H9 (cell line): ENCODE measurements around the gene TUBGCP6. TPM values are rescaled to one million over a fixed set of nuclear protein-coding genes. Genes with fewer than 3 reads are reported as not detected.
A peak's percentile ranks its signal among the peaks of the same experiment; 100 is the strongest.

Experiments used
- DNase-seq: peaks from one replicate; pipeline ENCODE4 v3.0.0-alpha.2; 2017
- H2AFZ ChIP-seq: one replicate; pipeline ENCODE4 v1.6.1; 2013; ENCODE audit warnings: mild to moderate bottlenecking, low read length, control low read depth, moderate library complexity
- H2AK5ac ChIP-seq: 2 replicates; pipeline ENCODE4 v1.6.1; 2013; ENCODE audit warnings: low read length, control low read depth, mixed read lengths; ENCODE audit not compliant: insufficient read length
- H2BK120ac ChIP-seq: one replicate; pipeline ENCODE4 v1.6.1; 2013; ENCODE audit warnings: low read depth, mild to moderate bottlenecking, low read length, control low read depth, inconsistent platforms; ENCODE audit not compliant: poor library complexity, severe bottlenecking
- H2BK12ac ChIP-seq: 2 replicates; pipeline ENCODE4 v1.6.1; 2013; ENCODE audit warnings: low read length, control low read depth, mixed read lengths, low read depth; ENCODE audit not compliant: insufficient read length
- H2BK15ac ChIP-seq: 2 replicates; pipeline ENCODE4 v1.6.1; 2013; ENCODE audit warnings: low read depth, low read length, control low read depth
- H2BK20ac ChIP-seq: one replicate; pipeline ENCODE4 v1.6.1; 2013; ENCODE audit warnings: low read depth, mild to moderate bottlenecking, low read length, control low read depth, inconsistent platforms; ENCODE audit not compliant: poor library complexity, severe bottlenecking
- H2BK5ac ChIP-seq: 2 replicates; pipeline ENCODE4 v1.6.1; 2013; ENCODE audit warnings: low read length, control low read depth, mixed read lengths; ENCODE audit not compliant: insufficient read length
- H3K14ac ChIP-seq: 2 replicates; pipeline ENCODE4 v1.6.1; 2013; ENCODE audit warnings: low read length, control low read depth; ENCODE audit not compliant: insufficient read depth
- H3K18ac ChIP-seq: 2 replicates; pipeline ENCODE4 v1.6.1; 2013; ENCODE audit warnings: low read depth, mild to moderate bottlenecking, mixed read lengths, low read length, control low read depth; ENCODE audit not compliant: insufficient read length
- H3K23ac ChIP-seq: 2 replicates; pipeline ENCODE4 v1.6.1; 2013; ENCODE audit warnings: low read length, control low read depth, mixed read lengths, low read depth; ENCODE audit not compliant: insufficient read length
- H3K23me2 ChIP-seq: 2 replicates; pipeline ENCODE4 v1.6.1; 2013; ENCODE audit warnings: low read depth, mild to moderate bottlenecking, mixed read lengths, low read length, control low read depth; ENCODE audit not compliant: insufficient read length, poor library complexity, severe bottlenecking
- H3K27ac ChIP-seq: 2 replicates; pipeline ENCODE4 v1.5.1; 2013; ENCODE audit warnings: low read length, control low read depth, mixed read lengths, low read depth; ENCODE audit not compliant: insufficient read length
- H3K27me3 ChIP-seq: 2 replicates; pipeline ENCODE4 v1.6.1; 2013; ENCODE audit warnings: low read length, control low read depth, inconsistent platforms; ENCODE audit not compliant: insufficient read depth
- H3K4ac ChIP-seq: 2 replicates; pipeline ENCODE4 v1.6.1; 2013; ENCODE audit warnings: low read depth, mild to moderate bottlenecking, control low read depth, inconsistent platforms, low read length, moderate library complexity
- H3K4me1 ChIP-seq: 2 replicates; pipeline ENCODE4 v1.6.1; 2013; ENCODE audit warnings: low read length, control low read depth, inconsistent platforms; ENCODE audit not compliant: insufficient read depth
- H3K4me2 ChIP-seq: 2 replicates; pipeline ENCODE4 v1.6.1; 2013; ENCODE audit warnings: low read length, control low read depth, mixed read lengths; ENCODE audit not compliant: insufficient read length, insufficient read depth
- H3K56ac ChIP-seq: 2 replicates; pipeline ENCODE4 v1.6.1; 2013; ENCODE audit warnings: low read depth, mild to moderate bottlenecking, mixed read lengths, low read length, control low read depth; ENCODE audit not compliant: insufficient read length
- H3K79me1 ChIP-seq: 2 replicates; pipeline ENCODE4 v1.6.1; 2013; ENCODE audit warnings: low read depth, mild to moderate bottlenecking, moderate library complexity, low read length, control low read depth, inconsistent platforms; ENCODE audit not compliant: insufficient read depth, poor library complexity, severe bottlenecking
- H3K79me2 ChIP-seq: 2 replicates; pipeline ENCODE4 v1.6.1; 2013; ENCODE audit warnings: low read length, control low read depth, inconsistent platforms; ENCODE audit not compliant: insufficient read depth
- H3K9ac ChIP-seq: 2 replicates; pipeline ENCODE4 v1.6.1; 2013; ENCODE audit warnings: low read length, control low read depth, mixed read lengths; ENCODE audit not compliant: insufficient read length; ENCODE audit errors: extremely low read depth
- H3K9me3 ChIP-seq: one replicate; pipeline ENCODE4 v1.6.1; 2013; ENCODE audit warnings: low read depth, low read length, inconsistent platforms; ENCODE audit not compliant: control insufficient read depth
- H3T11ph ChIP-seq: one replicate; pipeline ENCODE4 v1.6.1; 2013; ENCODE audit warnings: mild to moderate bottlenecking, low read length, control low read depth, inconsistent platforms
- H4K20me1 ChIP-seq: one replicate; pipeline ENCODE4 v1.6.1; 2013; ENCODE audit not compliant: control insufficient read depth, insufficient read length, insufficient read depth
- H4K5ac ChIP-seq: 2 replicates; pipeline ENCODE4 v1.6.1; 2013; ENCODE audit warnings: low read depth, mild to moderate bottlenecking, mixed read lengths, low read length, control low read depth; ENCODE audit not compliant: insufficient read length
- H4K8ac ChIP-seq: replicated peaks from 2 replicates; pipeline ENCODE4 v1.6.1; 2013; ENCODE audit warnings: low read length, control low read depth, mixed read lengths, low read depth; ENCODE audit not compliant: insufficient read length
- H4K91ac ChIP-seq: 2 replicates; pipeline ENCODE4 v1.6.1; 2013; ENCODE audit warnings: low read depth, mild to moderate bottlenecking, moderate library complexity, mixed read lengths, low read length, control low read depth; ENCODE audit not compliant: insufficient read length
- H3K27ac Mint-ChIP-seq, 3 experiments: 2 replicates in 2 of 3; 3 replicates in 1 of 3; pipeline ENCODE4 v1.8.0; 2020 to 2021; ENCODE audit warnings: mixed read lengths in 3 of 3, mild to moderate bottlenecking in 1 of 3, moderate library complexity in 1 of 3
- H3K27me3 Mint-ChIP-seq: 2 replicates; pipeline ENCODE4 v1.8.0; 2021; ENCODE audit warnings: low read depth, mild to moderate bottlenecking, moderate library complexity, mixed read lengths
- H3K36me3 Mint-ChIP-seq, 3 experiments: 2 replicates in 2 of 3; 3 replicates in 1 of 3; pipeline ENCODE4 v1.8.0; 2020 to 2021; ENCODE audit warnings: low read depth in 3 of 3, mixed read lengths in 3 of 3; ENCODE audit not compliant: insufficient read depth in 1 of 3
- H3K4me1 Mint-ChIP-seq, 2 experiments: 2 replicates each; pipeline ENCODE4 v1.8.0; 2020; ENCODE audit warnings: mixed read lengths in 2 of 2
- H3K4me3 Mint-ChIP-seq, 2 experiments: 2 replicates in 1 of 2; 3 replicates in 1 of 2; pipeline ENCODE4 v1.8.0; 2020 to 2021; ENCODE audit warnings: mild to moderate bottlenecking in 2 of 2, mixed read lengths in 2 of 2, moderate library complexity in 1 of 2
- H3K9me3 Mint-ChIP-seq, 2 experiments: 2 replicates in 1 of 2; 3 replicates in 1 of 2; pipeline ENCODE4 v1.8.0; 2020; ENCODE audit warnings: mild to moderate bottlenecking in 2 of 2, mixed read lengths in 2 of 2, moderate library complexity in 1 of 2
- WGBS: extraction: QIAGEN DNeasy Blood & Tissue Kit; methylation state at CpG from one replicate; pipeline ENCODE4 v1.1.7; 2013; ENCODE audit warnings: missing lambda C conversion rate, low lambda C conversion rate, mixed read lengths; ENCODE audit not compliant: insufficient read length; ENCODE audit errors: extremely low coverage; 5-methylcytosine and 5-hydroxymethylcytosine counted together
- total RNA-seq: library from RNA; stranded (reverse); gene quantifications from 2 replicates; pipeline ENCODE4 v1.2.1, GENCODE V29; 2021
- TF ChIP-seq, protein P1 (sequence below): fragments of 200-600 bp; sonication (generic); conservative IDR thresholded peaks from 3 replicates; pipeline ENCODE4 v1.8.0; 2021; ENCODE audit warnings: antibody characterized with exemption, mild to moderate bottlenecking

TUBGCP6 gene
- total RNA-seq, 1 experiment from 2014 or later, result 29.0 TPM

DNA sequence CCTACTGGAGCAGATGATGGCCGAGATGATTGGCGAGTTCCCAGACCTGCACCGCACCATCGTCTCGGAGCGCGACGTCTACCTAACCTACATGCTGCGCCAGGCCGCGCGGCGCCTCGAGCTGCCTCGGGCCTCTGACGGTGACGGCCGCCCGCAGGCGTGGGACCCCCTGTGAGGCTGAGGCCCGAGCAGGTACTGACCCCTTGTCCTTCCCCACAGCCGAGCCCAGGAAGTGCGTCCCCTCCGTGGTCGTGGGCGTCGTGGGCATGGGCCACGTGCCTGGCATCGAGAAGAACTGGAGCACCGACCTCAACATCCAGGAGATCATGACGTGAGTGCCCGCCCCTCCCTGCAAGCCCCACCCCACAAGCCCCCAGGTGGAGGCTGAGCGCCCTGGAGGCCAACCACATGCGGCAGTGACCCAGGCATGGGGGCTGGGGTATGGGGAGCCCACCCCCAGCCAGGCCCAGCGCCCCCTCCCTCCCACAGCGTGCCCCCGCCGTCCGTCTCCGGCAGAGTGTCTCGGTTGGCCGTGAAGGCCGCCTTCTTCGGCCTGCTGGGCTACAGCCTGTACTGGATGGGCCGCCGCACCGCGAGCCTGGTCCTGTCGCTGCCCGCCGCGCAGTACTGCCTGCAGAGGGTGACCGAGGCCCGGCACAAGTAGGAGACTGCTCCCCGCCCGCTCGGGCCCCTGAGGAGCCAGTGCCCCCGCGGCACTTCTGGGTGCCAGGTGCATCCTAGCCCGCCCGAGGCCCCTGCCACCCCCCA lies 46.8 kb downstream of the TUBGCP6 start:
- no CpG with 5 or more reads among the region's 61 CpGs for WGBS
- no peak overlapping the region for H3K9ac ChIP-seq
- H3K9me3 Mint-ChIP-seq, result peaks cover 2 to 3% of the 10 kb centered on the region in 2 experiments; a peak in 3 of 5 replicates

More for the DNA sequence above, 46.8 kb downstream of the TUBGCP6 start:
- Histone ChIP-seq H2BK5ac (no peak overlapping the region), H2BK15ac (no peak overlapping the region), H3T11ph (no peak overlapping the region), H3K79me2 (no peaks in the 10 kb centered on the region), H2BK120ac (no peak overlapping the region), H3K23ac (no peak overlapping the region), H4K20me1 (peaks cover 3% of the 10 kb centered on the region), H2AK5ac (no peak overlapping the region), H3K4me2 (no peak overlapping the region), H3K4me1 (no peaks in the 10 kb centered on the region), H3K9me3 (no peaks in the 10 kb centered on the region), H2AFZ (no peak overlapping the region), H3K56ac (no peak overlapping the region), H4K5ac (no peak overlapping the region), H3K23me2 (peaks cover 13% of the 10 kb centered on the region), H3K18ac (no peak overlapping the region), H2BK20ac (no peak overlapping the region), H3K14ac (no peak overlapping the region), H3K27ac (no peak overlapping the region), H4K91ac (no peak overlapping the region), H2BK12ac (no peak overlapping the region), H3K4ac (no peak overlapping the region), H4K8ac (no peak overlapping the region), H3K79me1 (no peaks in the 10 kb centered on the region), H3K27me3 (no peaks in the 10 kb centered on the region)
- H3K4me1 Mint-ChIP-seq, result peaks cover 10 to 11% of the 10 kb centered on the region in 2 experiments
- DNase-seq, result no peak
- H3K27ac Mint-ChIP-seq, result peak overlapping the region in 1 of 3 experiments; percentile 74; a peak in 1 of 7 replicates
- TF ChIP-seq, protein P1, sequence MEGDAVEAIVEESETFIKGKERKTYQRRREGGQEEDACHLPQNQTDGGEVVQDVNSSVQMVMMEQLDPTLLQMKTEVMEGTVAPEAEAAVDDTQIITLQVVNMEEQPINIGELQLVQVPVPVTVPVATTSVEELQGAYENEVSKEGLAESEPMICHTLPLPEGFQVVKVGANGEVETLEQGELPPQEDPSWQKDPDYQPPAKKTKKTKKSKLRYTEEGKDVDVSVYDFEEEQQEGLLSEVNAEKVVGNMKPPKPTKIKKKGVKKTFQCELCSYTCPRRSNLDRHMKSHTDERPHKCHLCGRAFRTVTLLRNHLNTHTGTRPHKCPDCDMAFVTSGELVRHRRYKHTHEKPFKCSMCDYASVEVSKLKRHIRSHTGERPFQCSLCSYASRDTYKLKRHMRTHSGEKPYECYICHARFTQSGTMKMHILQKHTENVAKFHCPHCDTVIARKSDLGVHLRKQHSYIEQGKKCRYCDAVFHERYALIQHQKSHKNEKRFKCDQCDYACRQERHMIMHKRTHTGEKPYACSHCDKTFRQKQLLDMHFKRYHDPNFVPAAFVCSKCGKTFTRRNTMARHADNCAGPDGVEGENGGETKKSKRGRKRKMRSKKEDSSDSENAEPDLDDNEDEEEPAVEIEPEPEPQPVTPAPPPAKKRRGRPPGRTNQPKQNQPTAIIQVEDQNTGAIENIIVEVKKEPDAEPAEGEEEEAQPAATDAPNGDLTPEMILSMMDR, result no peak
- peaks cover 7 to 25% (median 13%) of the 10 kb centered on the region in 3 experiments for H3K36me3 Mint-ChIP-seq
- H3K27me3 Mint-ChIP-seq, result no peaks in the 10 kb centered on the region
- peak overlapping the region in 1 of 2 experiments; percentile 42; a peak in 1 of 5 replicates for H3K4me3 Mint-ChIP-seq
